Hepatocyte (in vitro differentiated cells): ENCODE results near the gene ALPI. TPM values are rescaled to one million over a fixed set of nuclear protein-coding genes. Genes with fewer than 3 reads are reported as not detected.

Source experiments
- DNase-seq: peaks from one replicate; pipeline ENCODE4 v3.0.0-alpha.2; 2016; ENCODE audit warnings: low spot score
- H2AFZ ChIP-seq: fragments of 200-600 bp; sonication (generic); 2 replicates; pipeline ENCODE4 v1.6.0; 2016; ENCODE audit warnings: antibody characterized with exemption, mild to moderate bottlenecking
- H3K27ac ChIP-seq: fragments of 200-600 bp; sonication (generic); 2 replicates; pipeline ENCODE4 v1.5.1; 2016; ENCODE audit warnings: mild to moderate bottlenecking
- H3K27me3 ChIP-seq: fragments of 200-600 bp; sonication (generic); 2 replicates; pipeline ENCODE4 v1.6.1; 2016
- H3K36me3 ChIP-seq: fragments of 200-600 bp; sonication (generic); replicated peaks from 2 replicates; pipeline ENCODE4 v1.5.1; 2016; ENCODE audit warnings: low read depth; ENCODE audit not compliant: insufficient read depth
- H3K4me1 ChIP-seq: fragments of 200-600 bp; sonication (generic); 2 replicates; pipeline ENCODE4 v1.5.1; 2016; ENCODE audit warnings: mild to moderate bottlenecking, moderate library complexity; ENCODE audit not compliant: insufficient read depth
- H3K4me2 ChIP-seq: fragments of 200-600 bp; sonication (generic); 2 replicates; pipeline ENCODE4 v1.6.0; 2016
- H3K4me3 ChIP-seq: fragments of 200-600 bp; sonication (generic); 2 replicates; pipeline ENCODE4 v1.5.1; 2016; ENCODE audit warnings: mild to moderate bottlenecking
- H3K79me2 ChIP-seq: fragments of 200-600 bp; sonication (generic); 2 replicates; pipeline ENCODE4 v1.6.0; 2017; ENCODE audit warnings: mild to moderate bottlenecking
- H3K9me2 ChIP-seq: fragments of 200-600 bp; sonication (generic); replicated peaks from 2 replicates; pipeline ENCODE4 v1.6.0; 2017; ENCODE audit warnings: mild to moderate bottlenecking; ENCODE audit not compliant: insufficient read depth
- H3K9me3 ChIP-seq: fragments of 200-600 bp; sonication (generic); 2 replicates; pipeline ENCODE4 v1.5.1; 2016; ENCODE audit warnings: low read depth, mild to moderate bottlenecking
- H4K20me1 ChIP-seq: fragments of 200-600 bp; sonication (generic); 2 replicates; pipeline ENCODE4 v1.6.0; 2016; ENCODE audit warnings: mild to moderate bottlenecking; ENCODE audit not compliant: insufficient read depth, poor library complexity, severe bottlenecking
- CTCF ChIP-seq: fragments of 200-600 bp; sonication (generic); IDR thresholded peaks from 2 replicates; pipeline ENCODE4 v1.5.1; 2016; ENCODE audit warnings: antibody characterized with exemption, mild to moderate bottlenecking; ENCODE audit not compliant: poor library complexity
- EZH2 ChIP-seq: fragments of 200-600 bp; sonication (generic); IDR thresholded peaks from 2 replicates; pipeline ENCODE4 v1.6.1; 2016; ENCODE audit warnings: antibody characterized with exemption, mild to moderate bottlenecking, borderline replicate concordance
- EZH2phosphoT487 ChIP-seq: fragments of 200-600 bp; sonication (generic); IDR thresholded peaks from one replicate; pipeline ENCODE4 v1.6.1; 2018; ENCODE audit warnings: antibody characterized with exemption, mild to moderate bottlenecking, low read depth, moderate library complexity; ENCODE audit not compliant: unreplicated experiment, severe bottlenecking
- WGBS: methylation state at CpG from one replicate; pipeline ENCODE4 v1.1.6; 2016; ENCODE audit warnings: low lambda C conversion rate; ENCODE audit errors: missing lambda C conversion rate; 5-methylcytosine and 5-hydroxymethylcytosine counted together
- polyA plus RNA-seq: library from polyadenylated mRNA; unstranded; fragments of >200 nt; fragmentation: Nextera tagmentation; extraction: Ambion mirVana; gene quantifications from 2 replicates; pipeline ENCODE4 v1.2.1, GENCODE V29; 2016
- total RNA-seq: library from RNA; depleted of rRNA; stranded (reverse); fragments of >200 nt; gene quantifications from 2 replicates; pipeline ENCODE4 v1.2.3, GENCODE V29; 2014

ALPI gene
- total and polyA plus RNA-seq, 2 experiments from 2014 or later: 3.5 to 3.9 TPM

DNA sequence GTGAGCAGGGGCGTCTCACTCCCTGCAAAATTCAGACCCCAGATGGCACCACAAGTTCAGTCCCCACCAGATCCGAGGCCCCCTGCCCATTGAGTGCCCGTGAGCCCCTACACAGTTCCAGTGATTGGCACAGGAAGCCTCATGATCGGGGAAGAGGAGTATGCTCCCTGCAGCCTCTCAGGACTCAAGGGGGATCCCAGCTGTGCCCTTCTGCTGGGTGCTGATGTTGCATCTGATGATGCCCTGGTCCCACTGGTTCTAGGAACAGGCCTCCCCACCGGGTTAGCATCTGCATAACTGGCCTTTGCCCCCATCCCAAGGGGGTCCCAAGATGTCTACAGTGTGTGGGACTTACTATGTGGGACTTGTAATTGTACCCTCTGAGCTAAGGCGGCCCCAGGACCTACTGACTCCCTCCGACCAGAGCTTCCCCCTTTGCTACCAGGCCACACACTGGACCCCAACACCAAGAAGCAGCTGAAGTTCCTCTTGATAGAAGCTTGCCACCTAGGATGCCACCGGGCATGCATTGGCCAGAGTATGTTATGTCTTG lies 40.7 kb upstream of the ALPI start:
- no peak for DNase-seq
- Histone ChIP-seq H2AFZ (no peak overlapping the region), H3K4me1 (peaks cover 13% of the 10 kb centered on the region), H3K79me2 (no peaks in the 10 kb centered on the region), H3K27me3 (peaks cover 45% of the 10 kb centered on the region), H3K9me3 (no peaks in the 10 kb centered on the region), H3K9me2 (no peaks in the 10 kb centered on the region), H3K36me3 (no peaks in the 10 kb centered on the region), H3K4me3 (no peak overlapping the region), H3K4me2 (no peak overlapping the region), H3K27ac (no peak overlapping the region), H4K20me1 (no peaks in the 10 kb centered on the region)
- TF ChIP-seq EZH2 (no peak), EZH2phosphoT487 (no peak), CTCF (no peak)
- 94% methylated on average over 8 of the region's 8 CpGs for WGBS

- Histone ChIP-seq H3K4me2 (no peak overlapping the region), H3K9me3 (no peaks in the 10 kb centered on the region), H2AFZ (no peak overlapping the region), H3K36me3 (no peaks in the 10 kb centered on the region), H3K27ac (no peak overlapping the region), H4K20me1 (no peaks in the 10 kb centered on the region), H3K9me2 (no peaks in the 10 kb centered on the region), H3K79me2 (no peaks in the 10 kb centered on the region), H3K4me3 (no peak overlapping the region), H3K4me1 (peaks cover 20% of the 10 kb centered on the region), H3K27me3 (peaks cover 50% of the 10 kb centered on the region)
- DNase-seq: no peak
- WGBS: 93% methylated on average over 12 of the region's 12 CpGs
- TF ChIP-seq EZH2phosphoT487 (no peak), EZH2 (no peak), CTCF (no peak)
These were observed 40.0 kb upstream of the ALPI start for GRCh38 chr2:232415736-232416520.

- DNase-seq: no peak
- Histone ChIP-seq H3K4me1 (peaks cover 22% of the 10 kb centered on the region), H3K27me3 (peaks cover 59% of the 10 kb centered on the region), H3K79me2 (no peaks in the 10 kb centered on the region), H3K36me3 (no peaks in the 10 kb centered on the region), H4K20me1 (no peaks in the 10 kb centered on the region), H2AFZ (no peak overlapping the region), H3K9me3 (no peaks in the 10 kb centered on the region), H3K27ac (no peak overlapping the region), H3K9me2 (no peaks in the 10 kb centered on the region), H3K4me3 (no peak overlapping the region), H3K4me2 (no peak overlapping the region)
- 93% methylated on average over 17 of the region's 17 CpGs for WGBS
- no peak for TF ChIP-seq EZH2
- no peak for TF ChIP-seq EZH2phosphoT487
- no peak for TF ChIP-seq CTCF
These were observed 39.2 kb upstream of the ALPI start for GRCh38 chr2:232416521-232417470.
